SIG-M5 treated with dmso at 0.1 percent for 504 hours (cell line): ENCODE data around the gene SOX2.

Experiments
- DNase-seq: peaks from one replicate; lab custom pipeline; 2025; ENCODE audit not compliant: unreplicated experiment; lab: John Stamatoyannopoulos, UW

The SOX2 gene

DNA sequence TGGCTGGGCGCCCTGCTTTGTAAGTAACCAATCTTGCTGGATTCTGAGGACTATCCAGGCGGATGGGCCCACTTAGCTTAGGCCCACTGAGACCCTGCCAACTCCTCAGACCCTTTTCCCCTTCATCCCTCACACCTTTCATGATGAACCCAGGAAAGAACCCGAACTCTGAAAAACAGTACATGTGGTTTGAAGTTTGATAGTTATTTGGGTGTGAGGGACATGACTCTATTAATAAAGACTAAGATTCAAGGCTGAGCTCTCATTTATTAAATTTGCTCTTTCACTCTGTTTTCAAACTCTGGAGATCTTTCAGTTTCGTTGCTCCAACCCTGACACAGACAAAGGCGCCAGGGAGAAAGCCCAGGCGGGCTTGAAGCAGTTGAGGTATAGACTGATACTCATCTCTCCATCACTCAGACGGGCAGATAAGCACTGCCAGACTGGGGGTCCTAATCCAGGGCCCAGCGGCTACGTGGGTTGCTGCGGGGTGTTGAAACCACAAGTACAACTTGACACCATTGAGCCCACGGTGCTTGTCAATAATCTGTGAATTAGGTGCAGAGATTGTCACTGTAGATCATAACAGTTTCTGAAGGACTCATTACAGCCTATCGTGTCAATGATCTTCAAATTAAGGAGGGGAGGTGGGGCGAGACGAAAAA lies 7.2 kb upstream of the SOX2 start:
- DNase-seq, result no peak

DNA sequence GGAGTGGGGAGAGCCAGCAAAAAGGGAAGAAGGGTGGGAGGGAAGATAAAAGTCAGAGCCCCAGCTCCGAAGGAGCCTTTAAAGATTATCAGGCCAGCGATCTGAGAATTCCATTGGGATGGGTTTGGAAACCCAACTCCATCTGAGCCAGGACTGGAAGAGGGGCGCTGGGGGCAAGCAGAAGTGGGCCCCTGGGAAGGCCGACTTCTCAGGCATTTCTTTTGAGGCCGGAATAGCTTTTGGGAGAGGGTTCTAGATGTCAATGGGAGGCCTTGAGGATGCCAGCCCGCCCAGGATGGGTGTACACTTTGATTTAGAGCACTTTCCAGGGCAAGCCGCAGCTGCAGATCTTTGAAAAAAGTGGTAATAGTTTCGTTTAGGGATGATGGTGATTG lies 6.6 kb upstream of the SOX2 start:
- no peak for DNase-seq

DNA sequence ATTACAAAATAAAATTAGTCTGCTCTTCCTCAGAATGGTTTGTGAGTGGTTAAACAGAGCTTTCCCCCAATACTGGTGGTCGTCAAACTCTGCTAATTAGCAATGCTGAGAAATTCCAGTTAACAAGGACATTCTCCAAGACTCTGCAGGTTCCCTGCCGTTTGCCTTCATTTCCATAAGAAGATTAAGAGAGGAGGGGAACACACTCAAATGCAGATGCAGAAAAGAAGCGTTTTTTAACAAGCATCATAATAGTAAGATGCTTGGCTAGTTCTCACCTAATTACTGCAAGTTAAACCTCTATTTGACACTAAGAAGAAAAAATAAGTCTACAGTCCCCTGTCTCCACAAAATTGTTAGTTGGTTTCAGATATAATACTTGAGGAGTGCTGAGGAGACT lies 3.7 kb upstream of the SOX2 start:
- DNase-seq, result no peak

DNA sequence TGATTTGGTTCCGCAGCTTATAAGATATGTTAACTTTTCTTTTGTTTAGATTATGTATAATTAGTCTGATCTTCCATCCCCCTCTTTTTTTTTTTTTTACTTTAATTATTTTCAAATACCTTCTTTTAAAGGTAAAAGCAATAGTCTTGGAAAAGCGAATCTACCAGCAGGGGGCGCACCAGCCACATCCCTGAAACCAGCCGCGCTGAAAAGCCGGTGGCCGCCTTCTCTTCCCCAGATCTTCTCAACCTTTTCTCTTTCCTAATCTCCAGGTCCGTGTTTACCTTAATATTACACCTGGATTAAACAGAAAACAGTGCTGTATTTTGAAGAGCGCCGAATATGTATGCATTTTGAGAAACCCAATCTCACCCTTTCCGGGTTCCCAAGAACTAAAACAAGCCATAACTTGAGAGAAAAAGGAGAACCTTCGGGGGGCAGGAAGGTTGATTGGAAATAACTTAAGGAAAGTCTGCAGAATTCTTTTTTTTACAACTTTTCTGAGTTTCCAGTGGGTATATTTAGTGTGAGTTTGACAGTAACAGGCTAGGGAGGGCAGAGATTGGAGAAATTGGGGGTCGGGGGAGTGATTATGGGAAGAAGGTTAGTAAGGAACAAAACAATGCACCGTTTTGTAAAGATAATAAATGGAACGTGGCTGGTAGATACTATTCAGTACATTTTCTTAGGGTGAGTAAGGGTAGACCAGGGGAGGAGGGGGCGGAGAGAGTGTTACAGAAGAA lies 2.0 kb upstream of the SOX2 start:
- DNase-seq, result peak; percentile 47

DNA sequence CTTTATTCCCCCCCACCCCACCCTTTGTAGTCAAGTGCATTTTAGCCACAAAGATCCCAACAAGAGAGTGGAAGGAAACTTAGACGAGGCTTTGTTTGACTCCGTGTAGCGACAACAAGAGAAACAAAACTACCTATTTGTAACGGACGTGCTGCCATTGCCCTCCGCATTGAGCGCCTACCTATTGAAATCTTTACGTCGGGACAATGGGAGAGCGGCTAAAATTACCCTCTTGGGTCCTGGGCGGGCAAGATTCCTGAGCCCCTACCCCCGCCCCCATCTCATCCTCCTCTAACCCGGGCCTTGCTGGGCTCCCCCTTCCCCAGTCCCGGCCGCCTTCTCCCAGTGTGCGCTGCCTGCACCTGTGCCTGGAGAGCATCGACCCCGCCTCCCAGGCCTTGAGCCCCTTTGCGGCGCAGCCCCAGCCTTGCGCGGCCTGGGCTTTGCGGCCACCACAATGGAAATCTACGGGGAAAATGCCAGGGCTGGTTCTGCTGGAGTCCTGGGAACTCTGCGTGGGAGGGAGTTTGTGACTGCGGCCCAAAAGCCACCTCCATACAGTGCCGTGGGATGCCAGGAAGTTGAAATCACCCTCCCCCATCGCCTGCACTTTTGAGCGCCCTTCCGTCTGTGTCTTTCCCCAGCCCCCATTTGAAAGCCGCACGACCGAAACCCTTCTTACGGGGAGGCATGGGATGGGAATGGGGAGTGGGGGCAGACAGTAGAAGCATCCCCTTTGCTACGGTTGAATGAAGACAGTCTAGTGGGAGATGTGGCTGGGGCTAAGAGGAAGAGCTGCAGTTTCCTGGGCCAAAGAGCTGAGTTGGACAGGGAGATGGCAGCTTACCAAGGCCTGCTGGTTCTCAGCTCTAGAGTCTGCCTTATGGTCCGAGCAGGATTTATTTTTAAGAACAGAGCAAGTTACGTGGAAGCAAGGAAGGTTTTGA lies 1.1 kb upstream of the SOX2 start:
- DNase-seq, result no peak

DNA sequence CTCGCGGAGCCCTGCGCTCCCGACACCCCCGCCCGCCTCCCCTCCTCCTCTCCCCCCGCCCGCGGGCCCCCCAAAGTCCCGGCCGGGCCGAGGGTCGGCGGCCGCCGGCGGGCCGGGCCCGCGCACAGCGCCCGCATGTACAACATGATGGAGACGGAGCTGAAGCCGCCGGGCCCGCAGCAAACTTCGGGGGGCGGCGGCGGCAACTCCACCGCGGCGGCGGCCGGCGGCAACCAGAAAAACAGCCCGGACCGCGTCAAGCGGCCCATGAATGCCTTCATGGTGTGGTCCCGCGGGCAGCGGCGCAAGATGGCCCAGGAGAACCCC lies 464 bp downstream of the SOX2 start:
- DNase-seq, result no peak

DNA sequence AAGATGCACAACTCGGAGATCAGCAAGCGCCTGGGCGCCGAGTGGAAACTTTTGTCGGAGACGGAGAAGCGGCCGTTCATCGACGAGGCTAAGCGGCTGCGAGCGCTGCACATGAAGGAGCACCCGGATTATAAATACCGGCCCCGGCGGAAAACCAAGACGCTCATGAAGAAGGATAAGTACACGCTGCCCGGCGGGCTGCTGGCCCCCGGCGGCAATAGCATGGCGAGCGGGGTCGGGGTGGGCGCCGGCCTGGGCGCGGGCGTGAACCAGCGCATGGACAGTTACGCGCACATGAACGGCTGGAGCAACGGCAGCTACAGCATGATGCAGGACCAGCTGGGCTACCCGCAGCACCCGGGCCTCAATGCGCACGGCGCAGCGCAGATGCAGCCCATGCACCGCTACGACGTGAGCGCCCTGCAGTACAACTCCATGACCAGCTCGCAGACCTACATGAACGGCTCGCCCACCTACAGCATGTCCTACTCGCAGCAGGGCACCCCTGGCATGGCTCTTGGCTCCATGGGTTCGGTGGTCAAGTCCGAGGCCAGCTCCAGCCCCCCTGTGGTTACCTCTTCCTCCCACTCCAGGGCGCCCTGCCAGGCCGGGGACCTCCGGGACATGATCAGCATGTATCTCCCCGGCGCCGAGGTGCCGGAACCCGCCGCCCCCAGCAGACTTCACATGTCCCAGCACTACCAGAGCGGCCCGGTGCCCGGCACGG lies 991 bp downstream of the SOX2 start:
- DNase-seq, result no peak

DNA sequence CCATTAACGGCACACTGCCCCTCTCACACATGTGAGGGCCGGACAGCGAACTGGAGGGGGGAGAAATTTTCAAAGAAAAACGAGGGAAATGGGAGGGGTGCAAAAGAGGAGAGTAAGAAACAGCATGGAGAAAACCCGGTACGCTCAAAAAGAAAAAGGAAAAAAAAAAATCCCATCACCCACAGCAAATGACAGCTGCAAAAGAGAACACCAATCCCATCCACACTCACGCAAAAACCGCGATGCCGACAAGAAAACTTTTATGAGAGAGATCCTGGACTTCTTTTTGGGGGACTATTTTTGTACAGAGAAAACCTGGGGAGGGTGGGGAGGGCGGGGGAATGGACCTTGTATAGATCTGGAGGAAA lies 1.5 kb downstream of the SOX2 start:
- no peak for DNase-seq

DNA sequence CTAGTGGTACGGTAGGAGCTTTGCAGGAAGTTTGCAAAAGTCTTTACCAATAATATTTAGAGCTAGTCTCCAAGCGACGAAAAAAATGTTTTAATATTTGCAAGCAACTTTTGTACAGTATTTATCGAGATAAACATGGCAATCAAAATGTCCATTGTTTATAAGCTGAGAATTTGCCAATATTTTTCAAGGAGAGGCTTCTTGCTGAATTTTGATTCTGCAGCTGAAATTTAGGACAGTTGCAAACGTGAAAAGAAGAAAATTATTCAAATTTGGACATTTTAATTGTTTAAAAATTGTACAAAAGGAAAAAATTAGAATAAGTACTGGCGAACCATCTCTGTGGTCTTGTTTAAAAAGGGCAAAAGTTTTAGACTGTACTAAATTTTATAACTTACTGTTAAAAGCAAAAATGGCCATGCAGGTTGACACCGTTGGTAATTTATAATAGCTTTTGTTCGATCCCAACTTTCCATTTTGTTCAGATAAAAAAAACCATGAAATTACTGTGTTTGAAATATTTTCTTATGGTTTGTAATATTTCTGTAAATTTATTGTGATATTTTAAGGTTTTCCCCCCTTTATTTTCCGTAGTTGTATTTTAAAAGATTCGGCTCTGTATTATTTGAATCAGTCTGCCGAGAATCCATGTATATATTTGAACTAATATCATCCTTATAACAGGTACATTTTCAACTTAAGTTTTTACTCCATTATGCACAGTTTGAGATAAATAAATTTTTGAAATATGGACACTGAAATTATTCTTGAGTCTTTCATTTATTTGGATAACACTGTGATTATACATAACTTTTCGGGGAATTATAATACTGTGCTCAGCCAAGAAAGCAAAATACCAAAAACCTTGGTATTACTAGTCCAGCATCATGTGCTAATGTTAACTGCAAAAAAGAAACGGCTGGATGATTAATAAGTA lies 2.2 kb downstream of the SOX2 start:
- DNase-seq, result no peak

DNA sequence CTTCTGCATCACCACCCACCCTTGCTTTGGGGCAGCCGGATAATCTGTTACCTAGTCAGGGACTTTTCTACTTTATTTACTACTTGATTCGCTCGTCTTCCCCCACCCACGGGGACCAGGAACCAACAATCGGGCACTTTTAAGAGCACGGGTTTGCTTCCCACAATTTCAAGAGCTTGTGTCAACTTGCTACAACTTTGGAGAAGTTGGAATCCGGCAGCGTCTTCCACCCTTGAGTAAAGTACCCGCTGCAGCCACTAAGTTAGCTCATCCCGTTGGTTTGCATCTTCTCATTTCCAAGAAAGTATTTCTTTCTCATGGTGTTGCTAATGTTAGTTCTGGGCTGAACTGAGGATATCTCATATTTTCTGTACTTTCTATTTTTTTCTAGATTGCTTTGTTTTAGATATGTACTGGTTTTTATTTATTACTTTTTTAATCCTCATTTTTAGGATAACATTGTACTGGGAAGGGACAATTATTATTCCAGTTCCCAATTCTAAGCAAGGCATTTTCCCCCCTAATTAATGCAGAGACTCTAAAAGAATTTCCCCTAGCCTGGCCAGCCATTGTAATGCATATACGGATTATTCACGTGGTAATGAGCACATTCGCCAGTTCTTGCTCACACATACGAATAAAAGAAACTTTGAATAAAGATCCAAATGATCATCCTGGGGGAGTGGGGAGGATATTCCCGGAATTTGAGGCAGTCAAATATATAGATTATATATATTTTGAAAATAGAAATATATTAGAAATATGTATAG lies 4.0 kb downstream of the SOX2 start:
- DNase-seq, result no peak

DNA sequence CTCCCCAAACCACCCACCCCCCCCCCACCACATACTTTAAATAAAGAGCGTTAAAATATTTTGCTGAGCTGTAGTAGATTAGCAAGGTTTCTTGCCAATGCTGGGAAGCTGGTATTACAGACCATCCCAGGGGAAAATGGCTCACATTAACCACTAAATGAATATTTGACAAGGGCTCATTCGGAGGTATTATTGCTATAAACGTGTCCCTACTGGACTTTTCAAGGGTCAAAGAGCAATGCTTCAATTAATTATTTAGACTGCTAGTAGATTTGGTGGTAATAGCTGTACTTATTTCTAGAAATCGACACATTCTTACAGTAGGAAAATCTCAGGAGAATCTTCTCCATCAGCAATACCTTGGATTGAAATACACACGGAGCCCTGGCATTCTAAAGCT lies 5.2 kb downstream of the SOX2 start:
- DNase-seq, result no peak

DNA sequence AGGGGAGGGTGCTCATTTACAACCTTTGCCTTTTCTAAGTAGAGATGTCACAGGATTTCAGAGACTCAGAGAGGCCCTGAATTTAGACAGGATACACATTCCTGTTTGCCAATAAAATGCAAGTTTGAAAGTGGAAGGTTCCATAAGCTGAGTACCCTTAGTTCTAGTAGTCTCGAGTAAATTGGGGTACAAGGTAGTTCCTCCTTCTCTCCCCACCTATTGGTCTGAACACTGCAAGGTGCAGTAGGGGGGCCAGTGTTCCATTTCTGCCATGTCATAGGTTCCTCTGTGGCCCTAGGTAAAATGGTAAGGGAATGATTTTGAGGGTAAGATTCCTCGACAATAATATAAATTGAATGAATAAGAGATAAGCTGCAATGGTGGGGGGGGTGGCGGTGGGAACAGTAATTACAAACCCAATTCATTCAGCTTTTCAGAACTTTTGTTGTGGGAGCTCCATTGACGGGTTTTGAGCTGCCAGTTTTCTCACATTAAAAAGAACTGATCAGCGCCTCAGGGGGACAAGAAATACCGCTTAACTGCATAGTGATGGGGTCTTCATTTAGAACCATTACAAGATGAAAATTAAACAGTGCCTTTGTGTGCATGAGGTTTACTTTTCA lies 5.9 kb downstream of the SOX2 start:
- no peak for DNase-seq

DNA sequence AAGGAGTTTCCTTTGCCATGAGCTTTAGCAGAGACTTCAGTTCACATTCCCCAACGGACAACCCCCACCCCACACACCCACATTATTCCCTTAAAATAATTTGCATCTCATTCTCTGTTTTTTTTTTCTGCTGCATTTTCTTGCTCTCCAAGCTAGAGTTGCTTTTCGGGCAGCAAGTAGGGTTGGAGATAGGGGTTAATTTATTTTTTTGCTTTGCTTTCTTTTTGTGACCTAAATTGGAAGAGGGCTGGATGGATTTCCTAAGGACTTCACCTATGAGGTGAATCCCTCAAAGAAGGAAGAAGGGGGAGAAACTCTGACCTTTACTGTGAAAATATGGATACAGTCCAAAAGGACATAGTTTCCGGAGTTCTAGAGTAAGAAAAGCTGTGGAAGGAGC lies 6.6 kb downstream of the SOX2 start:
- DNase-seq, result no peak

DNA sequence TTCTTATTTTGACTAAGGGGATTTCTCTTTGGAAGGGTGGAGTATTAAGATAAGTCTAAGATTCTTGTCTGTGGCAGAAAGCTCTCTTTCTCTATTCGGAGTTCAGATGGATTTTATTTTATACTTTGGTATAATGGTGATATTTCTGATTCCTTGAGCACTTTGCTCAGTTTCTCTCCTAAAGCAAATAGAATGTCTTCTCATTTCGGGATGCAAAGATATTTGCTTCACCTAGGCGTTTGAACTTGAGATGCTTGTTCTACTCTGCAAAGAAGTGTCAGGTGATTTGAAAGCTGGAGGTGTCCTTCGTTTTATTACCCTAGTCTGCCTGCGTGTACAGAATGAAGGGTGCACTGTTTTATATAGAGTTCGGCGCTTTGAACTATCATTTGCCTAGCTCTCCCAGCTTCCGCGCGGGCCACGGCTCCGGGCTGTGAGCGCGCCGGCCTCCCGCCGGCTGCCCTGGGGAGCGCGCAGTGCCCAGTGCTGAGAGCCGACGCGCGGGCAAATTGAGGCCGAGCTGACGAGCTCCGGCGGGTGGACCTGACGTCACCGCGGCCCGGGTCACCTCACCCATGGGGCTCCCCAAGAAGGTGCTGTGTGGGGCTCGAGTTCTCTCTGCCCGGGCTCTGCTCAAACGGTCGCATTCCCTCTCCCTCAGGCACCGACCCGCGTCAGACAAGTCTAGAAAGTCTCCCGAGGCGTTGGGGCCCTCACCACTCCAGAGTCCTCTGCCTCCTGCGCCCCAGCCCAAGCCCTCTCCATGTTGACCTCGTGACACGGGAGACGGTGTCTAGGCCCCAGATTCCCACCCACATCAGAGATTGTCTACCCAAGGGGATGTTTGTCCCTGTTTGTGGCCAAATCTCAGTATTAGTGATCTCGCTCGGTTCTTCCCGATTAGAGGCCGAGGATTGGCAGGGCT lies 7.5 kb downstream of the SOX2 start:
- DNase-seq, result no peak

DNA sequence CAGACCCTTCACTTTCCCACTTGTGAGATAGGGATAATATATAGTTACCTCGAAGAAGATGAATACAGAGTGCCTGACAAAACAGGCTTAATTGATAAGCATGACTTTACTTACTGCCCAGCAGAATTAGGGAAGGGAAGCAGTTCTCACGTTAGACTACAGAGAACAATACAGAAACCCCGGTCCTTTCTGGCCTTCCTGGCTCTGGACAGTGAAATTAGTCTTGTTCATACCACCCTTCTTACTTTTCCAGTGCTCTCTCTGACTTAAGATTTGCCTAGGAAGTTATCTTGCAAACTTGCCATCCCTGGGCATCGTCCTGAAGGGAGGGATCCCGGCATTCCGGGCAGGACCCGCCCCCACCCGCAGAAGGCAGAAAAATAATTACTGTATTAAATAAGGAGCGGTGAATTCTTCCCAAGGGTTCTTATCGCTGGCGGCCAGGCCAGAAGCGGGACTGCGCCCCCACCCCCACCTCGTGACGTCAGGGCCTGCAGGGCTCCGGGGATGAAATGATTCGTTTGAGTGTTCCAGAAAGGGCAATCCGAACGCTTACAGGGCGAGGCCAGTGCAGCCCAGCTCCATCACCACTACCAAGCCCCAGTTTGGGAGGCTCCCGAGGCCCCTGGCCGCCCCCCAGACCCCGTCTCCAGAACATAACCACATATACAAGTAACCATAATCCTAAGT lies 8.4 kb downstream of the SOX2 start:
- DNase-seq, result no peak

DNA sequence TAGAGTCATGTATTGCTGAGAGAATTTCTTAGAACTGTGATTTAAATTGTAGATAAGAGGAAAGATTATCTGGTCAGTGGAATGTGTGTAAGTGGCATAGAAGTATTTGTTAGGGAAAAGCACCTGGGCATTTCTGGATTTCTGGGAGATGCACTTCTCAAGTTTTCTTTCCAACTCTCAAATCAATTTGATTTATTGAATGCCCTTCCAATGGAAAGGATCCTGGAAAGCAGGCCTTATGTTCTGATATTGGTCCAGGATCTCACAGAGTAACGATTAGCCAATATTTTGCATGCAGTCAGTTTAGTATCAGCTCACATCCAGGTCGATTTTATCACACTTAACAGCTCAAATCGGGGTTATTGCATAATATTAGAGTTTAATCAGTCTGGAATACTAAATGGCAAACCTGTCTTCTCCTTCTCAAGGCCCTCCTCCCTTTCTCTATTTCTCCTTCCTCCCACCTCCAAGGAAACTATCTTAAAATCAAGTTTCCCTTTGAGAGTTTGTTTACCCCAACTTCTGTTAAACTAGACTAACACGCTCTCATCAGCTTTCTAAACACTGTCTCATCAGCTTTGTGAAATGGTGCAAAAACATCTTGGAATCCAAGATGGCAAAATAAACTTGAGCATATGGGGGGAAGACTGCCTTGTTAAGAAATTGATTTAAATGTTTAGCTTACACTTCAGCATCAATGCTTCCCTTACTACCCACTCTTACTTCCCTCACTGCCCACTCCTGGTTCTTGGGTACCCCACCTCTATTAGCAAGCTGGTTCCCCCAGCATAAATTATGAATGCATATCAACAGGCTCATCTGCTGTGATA lies 9.5 kb downstream of the SOX2 start:
- no peak for DNase-seq

DNA sequence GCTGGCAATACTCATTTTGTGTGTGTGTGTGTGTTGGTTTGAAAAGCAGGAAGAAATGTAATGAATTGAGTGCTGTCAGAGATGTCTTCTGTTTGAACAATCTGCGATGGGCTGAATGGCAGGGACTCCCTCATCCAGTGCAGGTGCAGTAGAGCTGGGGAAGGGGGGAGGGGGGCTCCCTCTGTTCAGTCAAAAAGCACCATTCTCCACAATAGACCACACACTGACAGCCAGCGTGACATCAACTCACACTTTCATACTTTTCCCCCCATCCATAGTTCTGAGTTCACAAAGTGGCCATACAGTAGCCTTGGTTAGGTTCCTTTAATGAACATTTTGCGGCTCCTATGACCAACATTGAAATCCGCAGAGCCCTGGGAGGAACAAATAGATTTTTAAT lies 10.4 kb downstream of the SOX2 start:
- DNase-seq, result no peak
